ENCODE results near the gene ZNF831. TPM values are rescaled to one million over a fixed set of nuclear protein-coding genes. Genes with fewer than 3 reads are reported as not detected.

Gene ZNF831
- total and polyA plus RNA-seq, 4 donors = 0.14 to 1.0 (median 0.56) TPM

- no peak for DNase-seq
- Histone ChIP-seq H3K36me3 (ENCODE audit: control insufficient read depth in 4 of 4, insufficient read depth in 4 of 4, low read length in 4 of 4) (no peaks in the 10 kb centered on the region), H3K9me3 (ENCODE audit: control insufficient read depth in 4 of 4, insufficient read depth in 3 of 4, low read length in 3 of 4) (no peaks in the 10 kb centered on the region), H3K27ac (ENCODE audit: low read depth in 1 of 2, low read length in 1 of 2) (no peak overlapping the region), H3K27me3 (ENCODE audit: control insufficient read depth in 3 of 3, insufficient read depth in 3 of 3, low read length in 2 of 3) (peaks cover 0 to 3% (median 0%) of the 10 kb centered on the region in 3 donors), H3K9ac (ENCODE audit: insufficient read depth in 1 of 2, low read length in 2 of 2) (no peak overlapping the region), H3K4me1 (ENCODE audit: control insufficient read depth in 5 of 5, insufficient read depth in 5 of 5, low read length in 5 of 5) (no peaks in the 10 kb centered on the region), H3K4me3 (no peak overlapping the region)
- no peak for TF ChIP-seq CTCF (IDR thresholded peaks at IDR 0.05; ENCODE audit: control extremely low read depth, extremely low read depth)
- no peak for ATAC-seq (ENCODE audit: insufficient read depth, low FRiP score)
- WGBS, 2 donors = 77 to 82% methylated on average over 16 of the region's 16 CpGs
Observed at GRCh38 chr20:59184880-59185447, 21.3 kb downstream of the ZNF831 start.

GRCh38 chr20:59185809-59186208 lies 22.2 kb downstream of the ZNF831 start:
- Histone ChIP-seq H3K27me3 (ENCODE audit: control insufficient read depth in 3 of 3, insufficient read depth in 3 of 3, low read length in 2 of 3) (peaks cover 0 to 3% (median 0%) of the 10 kb centered on the region in 3 donors), H3K36me3 (ENCODE audit: control insufficient read depth in 4 of 4, insufficient read depth in 4 of 4, low read length in 4 of 4) (no peaks in the 10 kb centered on the region), H3K9ac (ENCODE audit: insufficient read depth in 1 of 2, low read length in 2 of 2) (no peak overlapping the region), H3K4me1 (ENCODE audit: control insufficient read depth in 5 of 5, insufficient read depth in 5 of 5, low read length in 5 of 5) (peaks cover 0 to under 1% (median 0%) of the 10 kb centered on the region in 5 donors), H3K27ac (ENCODE audit: low read depth in 1 of 2, low read length in 1 of 2) (no peak overlapping the region), H3K4me3 (no peak overlapping the region), H3K9me3 (ENCODE audit: control insufficient read depth in 4 of 4, insufficient read depth in 3 of 4, low read length in 3 of 4) (no peaks in the 10 kb centered on the region)
- DNase-seq = no peak
- no peak for TF ChIP-seq CTCF (IDR thresholded peaks at IDR 0.05; ENCODE audit: control extremely low read depth, extremely low read depth)
- WGBS, 2 donors = 81 to 86% methylated on average over 6 of the region's 6 CpGs
- no peak for ATAC-seq (ENCODE audit: insufficient read depth, low FRiP score)

- ATAC-seq (ENCODE audit: insufficient read depth, low FRiP score) = no peak
- Histone ChIP-seq H3K4me3 (no peak overlapping the region), H3K9me3 (ENCODE audit: control insufficient read depth in 4 of 4, insufficient read depth in 3 of 4, low read length in 3 of 4) (no peaks in the 10 kb centered on the region), H3K4me1 (ENCODE audit: control insufficient read depth in 5 of 5, insufficient read depth in 5 of 5, low read length in 5 of 5) (peaks cover 0 to 3% (median 0%) of the 10 kb centered on the region in 5 donors), H3K36me3 (ENCODE audit: control insufficient read depth in 4 of 4, insufficient read depth in 4 of 4, low read length in 4 of 4) (no peaks in the 10 kb centered on the region), H3K9ac (ENCODE audit: insufficient read depth in 1 of 2, low read length in 2 of 2) (no peak overlapping the region), H3K27me3 (ENCODE audit: control insufficient read depth in 3 of 3, insufficient read depth in 3 of 3, low read length in 2 of 3) (peaks cover 2 to 14% (median 2%) of the 10 kb centered on the region in 3 donors), H3K27ac (ENCODE audit: low read depth in 1 of 2, low read length in 1 of 2) (no peak overlapping the region)
- DNase-seq = no peak
- TF ChIP-seq CTCF (IDR thresholded peaks at IDR 0.05; ENCODE audit: control extremely low read depth, extremely low read depth) = no peak
- 76 to 85% methylated on average over 5 of the region's 5 CpGs for WGBS, 2 donors
Observed at GRCh38 chr20:59190466-59190865, 26.8 kb downstream of the ZNF831 start.

All from lung (tissue), 12 donors.